Stimulated activated memory B cell treated with anti-CD40 and anti-IgM and Interleukin-4, amounts not matched to agents 10 μg/mL and 1 μg/mL and 100 μg/mL, for 72 hours (primary cell): ENCODE results near the gene SPACA7.
"Not testable (repeated sequence)": the region's sequence is repeated elsewhere in the genome, so short reads cannot be mapped to it uniquely, and the experiment has no call there.

ENCODE experiments used
- ATAC-seq: fragments of 150-1000 bp; cut with Tn5 transposase; 2 replicates; pipeline ENCODE4 v1.10.0; 2021
- H3K27ac Mint-ChIP-seq: one replicate; pipeline ENCODE4 v1.8.0; 2022; ENCODE audit warnings: mild to moderate bottlenecking, mixed read lengths
- H3K27me3 Mint-ChIP-seq: one replicate; pipeline ENCODE4 v1.8.0; 2022; ENCODE audit warnings: mixed read lengths
- H3K36me3 Mint-ChIP-seq: one replicate; pipeline ENCODE4 v1.8.0; 2022; ENCODE audit warnings: mixed read lengths
- H3K4me1 Mint-ChIP-seq: one replicate; pipeline ENCODE4 v1.8.0; 2022; ENCODE audit warnings: mixed read lengths
- H3K4me3 Mint-ChIP-seq: one replicate; pipeline ENCODE4 v1.8.0; 2022; ENCODE audit warnings: mild to moderate bottlenecking, moderate library complexity, mixed read lengths
- H3K9me3 Mint-ChIP-seq: one replicate; pipeline ENCODE4 v1.8.0; 2022; ENCODE audit warnings: mixed read lengths

The SPACA7 gene

GRCh38 chr13:112433517-112433916, 57.4 kb downstream of the SPACA7 start:
- not testable (repeated sequence) for H3K4me3 Mint-ChIP-seq, H3K36me3 Mint-ChIP-seq, H3K4me1 Mint-ChIP-seq, H3K27ac Mint-ChIP-seq, ATAC-seq, H3K27me3 Mint-ChIP-seq
- peaks cover 11% of the 10 kb centered on the region for H3K9me3 Mint-ChIP-seq

- Mint-ChIP-seq H3K9me3 (peaks cover 11% of the 10 kb centered on the region), H3K27me3 (no peaks in the 10 kb centered on the region), H3K4me1 (no peaks in the 10 kb centered on the region), H3K4me3 (no peak overlapping the region), H3K27ac (no peak overlapping the region), H3K36me3 (no peaks in the 10 kb centered on the region)
- no peak for ATAC-seq
Measured at GRCh38 chr13:112434032-112434431, 57.9 kb downstream of the SPACA7 start.

GRCh38 chr13:112434937-112435523, 58.9 kb downstream of the SPACA7 start:
- H3K27ac Mint-ChIP-seq, result no peak overlapping the region
- ATAC-seq, result no peak
- H3K36me3 Mint-ChIP-seq, result no peaks in the 10 kb centered on the region
- H3K4me3 Mint-ChIP-seq, result no peak overlapping the region
- no peaks in the 10 kb centered on the region for H3K4me1 Mint-ChIP-seq
- peaks cover 7% of the 10 kb centered on the region for H3K27me3 Mint-ChIP-seq
- peaks cover 8% of the 10 kb centered on the region for H3K9me3 Mint-ChIP-seq

- no peak overlapping the region for H3K4me3 Mint-ChIP-seq
- no peak for ATAC-seq
- H3K36me3 Mint-ChIP-seq, result no peaks in the 10 kb centered on the region
- no peak overlapping the region for H3K27ac Mint-ChIP-seq
- H3K4me1 Mint-ChIP-seq, result no peaks in the 10 kb centered on the region
- peaks cover 8% of the 10 kb centered on the region for H3K9me3 Mint-ChIP-seq
- H3K27me3 Mint-ChIP-seq, result peaks cover 13% of the 10 kb centered on the region
Measured at GRCh38 chr13:112435973-112436372, 59.8 kb downstream of the SPACA7 start.

DNA sequence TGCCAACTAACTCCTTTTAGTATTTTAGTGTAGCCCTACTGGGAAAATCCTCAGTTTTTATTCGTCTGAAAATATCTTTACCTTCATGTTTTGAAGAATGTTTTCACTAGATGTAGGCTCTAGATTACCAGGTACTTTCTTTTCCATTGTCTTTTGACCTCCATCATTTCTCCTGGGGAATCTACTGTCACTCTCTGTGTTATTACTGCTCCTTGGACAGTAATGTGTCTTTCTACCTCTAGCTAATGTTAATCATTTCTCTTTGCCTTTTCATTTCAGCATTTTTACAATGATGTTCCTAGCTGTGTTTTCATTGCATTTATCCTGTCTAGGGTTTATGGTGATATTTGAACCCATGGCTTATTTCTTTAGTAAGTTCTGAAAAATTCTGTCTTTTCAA, 61.9 kb downstream of the SPACA7 start:
- no peak overlapping the region for H3K27ac Mint-ChIP-seq
- peaks cover 8% of the 10 kb centered on the region for H3K9me3 Mint-ChIP-seq
- no peaks in the 10 kb centered on the region for H3K36me3 Mint-ChIP-seq
- no peak for ATAC-seq
- peaks cover 17% of the 10 kb centered on the region for H3K27me3 Mint-ChIP-seq
- H3K4me1 Mint-ChIP-seq, result no peaks in the 10 kb centered on the region
- no peak overlapping the region for H3K4me3 Mint-ChIP-seq

DNA sequence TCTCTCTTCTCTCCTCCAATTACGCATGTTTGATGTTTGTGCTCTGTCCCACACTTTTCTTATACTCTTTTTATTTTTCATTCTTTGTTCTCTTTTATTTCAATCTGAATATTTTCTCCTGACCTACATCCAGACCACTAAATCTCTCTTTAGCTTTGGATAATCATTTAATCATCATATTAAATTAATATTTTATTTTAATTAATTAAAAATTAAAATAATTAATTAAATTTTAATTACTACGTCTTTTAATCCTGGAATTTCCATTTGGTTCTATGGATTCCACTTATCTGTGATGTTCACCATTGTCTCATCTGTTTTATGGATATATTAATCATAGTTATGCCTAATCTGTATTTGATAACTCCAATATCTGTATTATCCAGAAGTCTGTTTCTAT, 62.4 kb downstream of the SPACA7 start:
- Mint-ChIP-seq H3K4me3 (no peak overlapping the region), H3K27me3 (peaks cover 21% of the 10 kb centered on the region), H3K4me1 (no peaks in the 10 kb centered on the region), H3K9me3 (peaks cover 8% of the 10 kb centered on the region), H3K27ac (no peak overlapping the region), H3K36me3 (no peaks in the 10 kb centered on the region)
- ATAC-seq, result no peak

DNA sequence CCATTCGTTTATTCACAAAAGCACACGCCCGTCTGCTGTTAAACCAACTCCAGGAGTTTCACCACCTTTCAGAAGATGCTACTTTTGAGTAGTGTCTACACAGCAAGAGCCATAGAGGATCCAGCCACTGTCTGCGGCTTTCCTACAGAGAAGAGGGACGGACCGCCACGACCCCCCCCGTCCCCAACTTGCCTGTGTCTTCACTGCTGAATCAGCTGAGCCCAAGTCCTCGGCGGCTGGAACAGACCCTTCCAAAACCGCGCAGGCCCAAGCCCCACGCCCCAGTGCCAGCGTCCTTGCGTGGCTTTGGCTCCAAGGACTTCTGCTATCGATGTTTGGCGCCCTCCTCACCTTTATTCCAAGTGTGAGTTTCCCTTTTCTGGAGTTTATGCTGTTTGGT, 65.1 kb downstream of the SPACA7 start:
- H3K27ac Mint-ChIP-seq, result no peak overlapping the region
- no peaks in the 10 kb centered on the region for H3K36me3 Mint-ChIP-seq
- H3K4me3 Mint-ChIP-seq, result no peak overlapping the region
- H3K9me3 Mint-ChIP-seq, result peaks cover 8% of the 10 kb centered on the region
- ATAC-seq, result no peak
- H3K27me3 Mint-ChIP-seq, result peaks cover 34% of the 10 kb centered on the region
- no peaks in the 10 kb centered on the region for H3K4me1 Mint-ChIP-seq

DNA sequence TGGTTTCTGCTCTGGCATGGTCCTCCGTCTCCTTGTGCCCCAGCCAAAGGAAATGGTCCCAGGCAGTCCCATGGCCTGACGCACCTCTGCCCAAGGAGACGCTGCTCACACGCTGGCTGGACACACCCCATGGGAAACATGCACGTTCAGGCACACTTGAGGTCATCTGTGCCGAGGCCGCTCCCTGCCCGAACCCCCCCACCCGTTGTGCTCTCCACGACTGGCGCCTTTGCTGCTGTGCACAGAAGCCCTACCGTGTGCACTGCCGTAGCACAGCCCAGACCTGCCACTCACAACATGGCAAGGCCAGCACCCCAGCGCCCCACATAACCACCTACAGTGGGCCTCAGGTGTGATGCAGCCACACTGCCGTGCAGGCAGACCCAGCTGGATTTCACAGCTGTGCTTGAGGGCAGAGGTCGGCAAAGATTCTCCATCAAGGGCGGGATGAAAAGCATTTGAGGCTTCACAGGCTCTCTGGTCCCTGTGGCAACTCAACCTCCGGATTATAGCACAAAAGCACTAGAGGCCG, 65.7 kb downstream of the SPACA7 start:
- Mint-ChIP-seq H3K27me3 (peaks cover 41% of the 10 kb centered on the region), H3K36me3 (no peaks in the 10 kb centered on the region), H3K9me3 (peaks cover 8% of the 10 kb centered on the region), H3K27ac (no peak overlapping the region), H3K4me1 (no peaks in the 10 kb centered on the region), H3K4me3 (no peak overlapping the region)
- ATAC-seq, result no peak

DNA sequence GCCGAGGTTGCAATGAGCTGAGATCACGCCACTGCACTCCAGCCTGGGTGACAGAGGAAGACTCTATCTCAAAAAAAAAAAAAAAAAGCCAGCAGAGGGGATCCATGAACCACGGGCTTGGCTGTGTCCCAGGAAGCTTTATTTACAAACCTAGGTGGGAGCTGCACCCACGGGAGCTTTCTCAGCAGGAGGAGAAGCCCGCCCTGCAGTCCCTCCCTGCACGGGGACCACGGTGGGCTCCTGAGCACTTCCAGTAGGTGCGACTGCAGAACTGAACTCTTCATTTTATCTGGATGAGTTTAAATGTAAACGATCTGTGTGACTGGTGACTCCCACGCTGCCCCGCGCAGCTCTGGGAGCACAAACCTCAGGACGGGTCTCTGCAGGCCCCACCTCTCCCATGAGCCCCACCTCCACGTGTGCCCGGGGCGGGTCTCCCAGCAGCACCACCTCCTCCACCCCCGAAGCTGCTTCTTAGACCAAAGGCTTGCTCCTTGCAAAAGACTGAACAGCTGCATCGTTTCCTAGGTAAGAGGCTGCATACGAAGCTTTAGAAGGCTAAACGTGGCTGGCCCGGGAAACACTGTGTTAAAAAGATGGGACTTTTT, 66.4 kb downstream of the SPACA7 start:
- Mint-ChIP-seq H3K9me3 (peaks cover 8% of the 10 kb centered on the region), H3K4me1 (no peaks in the 10 kb centered on the region), H3K27me3 (peaks cover 48% of the 10 kb centered on the region), H3K36me3 (no peaks in the 10 kb centered on the region), H3K27ac (no peak overlapping the region), H3K4me3 (no peak overlapping the region)
- ATAC-seq, result no peak

DNA sequence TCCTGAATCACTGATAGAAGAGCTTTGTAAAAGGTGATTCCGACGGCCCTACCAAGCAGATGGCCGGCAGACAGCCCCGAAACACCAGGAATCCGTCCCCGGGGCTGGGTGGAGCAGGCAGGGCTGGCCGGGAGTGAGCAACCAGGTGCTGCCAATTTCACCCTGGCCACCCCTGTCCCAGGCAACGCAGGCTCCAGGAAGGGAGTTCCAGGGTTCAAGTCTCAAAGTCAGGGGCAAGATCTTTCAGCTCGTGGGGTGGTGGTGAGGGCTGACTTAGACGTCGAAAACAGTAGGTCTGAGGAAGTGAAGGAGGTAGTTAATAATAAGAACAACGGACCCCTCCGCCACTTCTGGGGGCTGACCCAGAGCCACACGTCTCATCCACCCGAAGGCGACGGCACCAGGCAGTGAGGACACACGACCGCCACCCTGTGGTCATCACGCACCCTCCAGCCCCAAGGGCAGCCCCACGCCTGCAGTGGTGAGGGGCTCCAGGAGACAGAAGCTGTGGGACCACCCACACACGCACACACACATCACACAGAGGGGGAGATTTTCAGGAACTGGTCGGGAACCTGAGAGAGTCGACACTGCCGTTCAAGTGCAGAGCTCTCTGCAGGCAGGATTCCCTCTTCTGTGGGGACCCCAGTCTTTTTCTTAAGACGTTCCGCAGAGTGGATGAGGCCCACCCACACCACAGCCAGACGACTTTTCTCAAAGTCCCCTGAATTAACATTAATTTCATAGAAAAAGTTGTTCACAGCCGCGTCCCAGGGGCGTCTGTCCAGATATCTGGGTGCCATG, 67.2 kb downstream of the SPACA7 start:
- no peak overlapping the region for H3K4me3 Mint-ChIP-seq
- peaks cover 1% of the 10 kb centered on the region for H3K9me3 Mint-ChIP-seq
- no peaks in the 10 kb centered on the region for H3K4me1 Mint-ChIP-seq
- no peak overlapping the region for H3K27ac Mint-ChIP-seq
- peaks cover 49% of the 10 kb centered on the region for H3K27me3 Mint-ChIP-seq
- H3K36me3 Mint-ChIP-seq, result no peaks in the 10 kb centered on the region
- no peak for ATAC-seq

DNA sequence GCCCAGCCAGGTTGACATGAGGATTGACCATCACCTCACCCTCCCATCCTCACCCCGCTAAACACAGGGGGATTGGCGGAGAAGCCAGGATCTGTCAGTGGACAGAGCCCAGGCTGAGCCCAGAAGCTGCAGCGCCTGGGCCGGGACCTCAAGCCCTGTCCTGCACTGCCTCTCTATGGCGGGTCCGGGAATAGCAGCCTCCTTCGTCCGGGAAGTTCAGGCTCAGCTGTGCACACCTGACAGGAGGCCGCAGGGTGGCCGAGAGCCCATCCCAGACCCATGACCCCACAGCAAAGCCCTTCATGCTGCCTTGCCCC, 67.8 kb downstream of the SPACA7 start:
- H3K36me3 Mint-ChIP-seq, result no peaks in the 10 kb centered on the region
- no peak overlapping the region for H3K4me3 Mint-ChIP-seq
- no peaks in the 10 kb centered on the region for H3K4me1 Mint-ChIP-seq
- ATAC-seq, result no peak
- no peak overlapping the region for H3K27ac Mint-ChIP-seq
- no peaks in the 10 kb centered on the region for H3K9me3 Mint-ChIP-seq
- H3K27me3 Mint-ChIP-seq, result peaks cover 49% of the 10 kb centered on the region

DNA sequence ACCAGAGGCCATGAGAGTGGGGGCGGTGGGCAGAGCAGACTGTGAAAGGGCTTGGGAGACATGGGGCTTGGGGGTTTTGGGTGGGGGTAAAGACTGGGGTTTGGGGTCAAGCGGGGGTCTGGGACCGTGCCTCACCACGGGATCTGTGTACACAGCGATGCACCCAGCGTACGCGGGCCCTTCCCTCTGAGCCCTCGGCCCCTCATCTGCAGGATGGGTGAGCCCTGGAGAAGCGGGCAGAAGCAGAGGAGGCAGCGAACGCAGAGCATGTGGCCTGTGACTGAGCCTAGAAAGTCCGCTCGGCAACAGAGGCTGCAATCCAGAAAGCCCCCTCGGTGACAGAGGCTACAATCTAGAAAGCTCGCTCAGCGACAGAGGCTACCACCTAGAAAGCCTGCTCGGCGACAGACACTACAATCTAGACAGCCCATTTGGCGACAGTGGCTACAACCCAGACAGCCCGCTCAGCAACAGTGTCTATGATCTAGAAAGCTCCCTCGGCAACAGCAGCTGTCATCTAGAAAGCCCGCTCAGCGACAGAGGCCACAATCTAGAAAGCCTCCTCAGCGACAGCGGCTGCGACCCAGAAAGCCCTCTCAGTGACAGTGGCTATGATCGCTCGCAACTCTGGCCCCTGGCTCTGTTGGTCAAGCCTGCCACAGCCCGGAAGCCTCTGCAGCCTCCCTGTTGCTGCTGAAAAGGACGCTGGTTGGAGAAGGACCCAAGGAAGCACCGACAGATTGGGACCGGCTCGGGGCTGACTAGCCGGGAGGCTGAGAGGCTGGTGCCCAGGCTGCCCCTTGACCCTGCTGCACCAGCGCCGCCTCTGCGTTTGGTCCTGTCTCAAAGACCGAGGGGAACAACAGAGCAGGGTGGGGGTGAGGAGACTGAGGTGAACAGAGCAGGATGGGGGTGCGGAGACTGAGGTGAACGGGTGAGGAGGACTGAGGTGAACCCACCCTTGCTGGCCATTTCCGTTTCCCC, 68.6 kb downstream of the SPACA7 start:
- Mint-ChIP-seq H3K4me1 (no peaks in the 10 kb centered on the region), H3K36me3 (no peaks in the 10 kb centered on the region), H3K27ac (no peak overlapping the region), H3K4me3 (no peak overlapping the region), H3K9me3 (no peaks in the 10 kb centered on the region), H3K27me3 (peaks cover 45% of the 10 kb centered on the region)
- no peak for ATAC-seq

GRCh38 chr13:112445411-112446271, 69.5 kb downstream of the SPACA7 start:
- H3K27ac Mint-ChIP-seq, result no peak overlapping the region
- peaks cover 42% of the 10 kb centered on the region for H3K27me3 Mint-ChIP-seq
- H3K4me3 Mint-ChIP-seq, result no peak overlapping the region
- ATAC-seq, result no peak
- H3K36me3 Mint-ChIP-seq, result no peaks in the 10 kb centered on the region
- H3K9me3 Mint-ChIP-seq, result no peaks in the 10 kb centered on the region
- H3K4me1 Mint-ChIP-seq, result no peaks in the 10 kb centered on the region

DNA sequence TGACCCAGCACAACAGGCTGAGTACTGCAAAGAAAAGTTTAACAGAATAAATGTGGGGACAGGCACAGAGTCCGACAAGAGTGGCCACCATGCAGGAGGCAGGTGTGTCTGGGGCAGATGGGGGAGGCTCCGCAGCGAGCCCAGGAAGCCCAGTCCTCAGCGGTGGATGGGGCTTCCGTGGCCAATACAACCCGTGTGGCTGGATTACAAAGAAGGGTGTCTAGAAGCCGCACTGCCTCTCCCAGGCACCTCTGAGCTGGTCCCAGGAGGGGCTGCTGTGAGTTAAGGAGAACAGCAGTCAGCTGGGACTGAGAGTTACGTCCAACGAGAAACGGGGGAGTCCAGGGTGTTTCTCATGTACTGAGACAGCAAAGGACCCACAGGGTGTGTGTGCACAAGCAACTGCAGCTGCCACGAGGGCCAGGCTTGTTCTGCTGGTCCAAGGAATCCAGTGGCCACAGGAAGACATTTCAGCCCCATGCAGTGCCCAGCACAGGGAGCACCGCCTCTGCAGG, 70.2 kb downstream of the SPACA7 start:
- no peak overlapping the region for H3K27ac Mint-ChIP-seq
- no peaks in the 10 kb centered on the region for H3K36me3 Mint-ChIP-seq
- H3K4me1 Mint-ChIP-seq, result no peaks in the 10 kb centered on the region
- ATAC-seq, result no peak
- H3K27me3 Mint-ChIP-seq, result peaks cover 50% of the 10 kb centered on the region
- no peaks in the 10 kb centered on the region for H3K9me3 Mint-ChIP-seq
- H3K4me3 Mint-ChIP-seq, result no peak overlapping the region
